Stimulated activated memory B cell treated with anti-CD40 and anti-IgM and Interleukin-4, amounts not matched to agents 10 μg/mL and 1 μg/mL and 100 μg/mL, for 72 hours (primary cell): Measurements from ENCODE around the gene NWD2.

Experiments used
- ATAC-seq: fragments of 150-1000 bp; cut with Tn5 transposase; 2 replicates; pipeline ENCODE4 v1.10.0; 2021
- H3K27ac Mint-ChIP-seq: one replicate; pipeline ENCODE4 v1.8.0; 2022; ENCODE audit warnings: mild to moderate bottlenecking, mixed read lengths
- H3K27me3 Mint-ChIP-seq: one replicate; pipeline ENCODE4 v1.8.0; 2022; ENCODE audit warnings: mixed read lengths
- H3K36me3 Mint-ChIP-seq: one replicate; pipeline ENCODE4 v1.8.0; 2022; ENCODE audit warnings: mixed read lengths
- H3K4me1 Mint-ChIP-seq: one replicate; pipeline ENCODE4 v1.8.0; 2022; ENCODE audit warnings: mixed read lengths
- H3K4me3 Mint-ChIP-seq: one replicate; pipeline ENCODE4 v1.8.0; 2022; ENCODE audit warnings: mild to moderate bottlenecking, moderate library complexity, mixed read lengths
- H3K9me3 Mint-ChIP-seq: one replicate; pipeline ENCODE4 v1.8.0; 2022; ENCODE audit warnings: mixed read lengths

Gene NWD2

GRCh38 chr4:37243722-37244582, 591 bp upstream of the NWD2 start:
- ATAC-seq = no peak
- Mint-ChIP-seq H3K4me3 (no peak overlapping the region), H3K9me3 (no peaks in the 10 kb centered on the region), H3K36me3 (no peaks in the 10 kb centered on the region), H3K4me1 (no peaks in the 10 kb centered on the region), H3K27ac (no peak overlapping the region), H3K27me3 (peaks cover 45% of the 10 kb centered on the region)

GRCh38 chr4:37245391-37245954, 930 bp downstream of the NWD2 start:
- H3K4me3 Mint-ChIP-seq = no peak overlapping the region
- no peak for ATAC-seq

GRCh38 chr4:37246891-37247290, 2.3 kb downstream of the NWD2 start:
- no peak for ATAC-seq
- Mint-ChIP-seq H3K27ac (no peak overlapping the region), H3K4me1 (no peaks in the 10 kb centered on the region), H3K9me3 (no peaks in the 10 kb centered on the region), H3K27me3 (peaks cover 50% of the 10 kb centered on the region), H3K36me3 (no peaks in the 10 kb centered on the region), H3K4me3 (no peak overlapping the region)

More at GRCh38 chr4:37245391-37245954, 930 bp downstream of the NWD2 start:
- Mint-ChIP-seq H3K9me3 (no peaks in the 10 kb centered on the region), H3K27ac (no peak overlapping the region), H3K4me1 (no peaks in the 10 kb centered on the region), H3K27me3 (peaks cover 45% of the 10 kb centered on the region), H3K36me3 (no peaks in the 10 kb centered on the region)

DNA sequence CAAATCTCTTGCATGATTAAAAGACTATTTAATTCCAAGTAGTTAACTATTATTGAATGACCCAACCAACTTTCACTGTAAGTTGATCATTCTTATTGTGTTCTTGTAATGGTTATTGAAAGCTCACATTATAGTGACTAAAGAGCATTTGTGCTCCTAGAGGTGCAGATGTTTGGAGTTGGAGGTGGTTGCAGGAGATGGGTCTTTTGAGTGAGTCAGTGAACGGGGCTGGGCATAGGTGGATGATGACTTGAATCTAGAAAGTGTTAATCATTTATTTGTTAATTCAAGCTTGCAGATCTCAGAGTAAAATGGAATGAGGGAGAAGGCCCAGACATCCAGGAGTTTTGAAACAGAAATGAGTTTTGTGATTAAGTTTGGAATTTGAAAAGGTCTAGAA, 13.7 kb downstream of the NWD2 start:
- Mint-ChIP-seq H3K4me3 (no peak overlapping the region), H3K27me3 (no peaks in the 10 kb centered on the region), H3K4me1 (no peaks in the 10 kb centered on the region), H3K36me3 (no peaks in the 10 kb centered on the region), H3K9me3 (no peaks in the 10 kb centered on the region), H3K27ac (no peak overlapping the region)
- no peak for ATAC-seq

DNA sequence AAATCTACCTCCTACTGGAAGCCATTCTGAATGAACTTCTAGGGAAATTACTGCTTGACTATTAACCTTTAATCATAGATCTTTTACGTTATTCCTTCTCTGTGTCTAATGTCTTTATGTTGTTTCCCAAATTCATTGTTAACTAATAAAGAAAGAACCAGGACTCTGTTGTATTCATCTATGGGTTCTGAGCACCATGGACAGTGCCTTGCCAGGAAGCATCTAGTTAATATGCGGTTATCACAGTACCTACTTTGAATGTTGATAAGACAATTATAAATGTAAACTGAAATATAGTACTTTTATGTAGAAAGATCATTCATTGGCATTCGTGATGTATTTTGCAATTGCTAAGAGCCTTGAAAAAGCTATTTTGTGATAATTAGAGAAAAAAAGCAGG, 23.8 kb downstream of the NWD2 start:
- Mint-ChIP-seq H3K4me3 (no peak overlapping the region), H3K36me3 (no peaks in the 10 kb centered on the region), H3K9me3 (no peaks in the 10 kb centered on the region), H3K4me1 (no peaks in the 10 kb centered on the region), H3K27me3 (no peaks in the 10 kb centered on the region), H3K27ac (no peak overlapping the region)
- no peak for ATAC-seq

- H3K27me3 Mint-ChIP-seq = no peaks in the 10 kb centered on the region
- H3K4me1 Mint-ChIP-seq = no peaks in the 10 kb centered on the region
- H3K4me3 Mint-ChIP-seq = no peak overlapping the region
- no peaks in the 10 kb centered on the region for H3K36me3 Mint-ChIP-seq
- H3K9me3 Mint-ChIP-seq = peaks cover 12% of the 10 kb centered on the region
- no peak for ATAC-seq
- H3K27ac Mint-ChIP-seq = no peak overlapping the region
Observed at GRCh38 chr4:37279121-37279520, 34.6 kb downstream of the NWD2 start.

DNA sequence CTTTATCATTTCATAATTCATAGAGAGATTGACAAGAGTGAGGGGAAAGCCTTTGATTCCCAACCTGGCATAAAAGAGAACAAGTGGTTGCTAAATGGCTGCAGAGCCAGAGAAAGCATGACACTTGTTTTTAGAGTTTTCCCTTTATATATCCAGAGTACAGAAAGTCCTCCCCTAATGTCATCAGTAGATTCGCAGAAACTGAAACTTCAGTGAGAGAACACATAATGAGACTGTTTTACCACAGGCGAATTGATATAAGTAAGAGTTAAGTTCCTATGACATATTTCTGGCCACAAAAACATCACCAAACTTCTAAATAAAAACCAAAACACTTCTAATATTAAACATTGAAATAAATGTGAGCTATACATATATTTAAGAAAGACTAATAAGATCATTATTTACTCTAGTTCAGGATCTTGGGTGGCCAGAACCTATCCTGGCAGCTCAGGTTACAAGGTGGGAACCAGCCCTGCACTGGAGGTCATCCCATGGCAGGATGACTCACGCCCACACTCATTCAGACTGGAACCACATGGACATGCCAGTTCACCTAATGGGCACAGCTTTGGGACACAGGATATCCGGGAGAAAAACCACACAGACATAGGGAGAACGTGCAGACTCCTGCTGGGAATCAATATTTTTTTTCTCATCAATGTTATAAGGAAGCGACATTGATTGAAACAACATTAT, 35.5 kb downstream of the NWD2 start:
- Mint-ChIP-seq H3K9me3 (peaks cover 12% of the 10 kb centered on the region), H3K36me3 (no peaks in the 10 kb centered on the region), H3K27ac (no peak overlapping the region), H3K4me1 (no peaks in the 10 kb centered on the region), H3K4me3 (no peak overlapping the region), H3K27me3 (no peaks in the 10 kb centered on the region)
- ATAC-seq = no peak

GRCh38 chr4:37299468-37299867, 54.9 kb downstream of the NWD2 start:
- ATAC-seq = no peak

DNA sequence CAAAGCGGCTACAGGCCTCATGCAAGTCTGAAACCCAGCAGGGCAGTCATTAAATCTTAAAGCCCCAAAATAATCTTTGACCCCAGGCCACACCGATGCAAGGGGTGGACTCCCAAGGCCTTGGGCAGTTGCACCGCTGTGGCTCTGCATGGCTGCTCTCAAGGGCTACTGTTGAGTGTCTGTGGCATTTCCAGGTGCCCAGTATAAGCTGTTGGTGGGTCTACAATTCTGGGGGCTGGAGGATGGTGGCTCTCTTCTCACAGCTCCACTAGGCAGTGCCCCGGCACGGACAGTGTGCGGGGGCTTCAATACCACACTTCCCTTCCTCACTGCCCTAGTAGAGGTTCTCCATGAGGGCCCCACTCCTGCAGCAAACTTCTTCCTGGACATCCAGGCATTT, 60.1 kb downstream of the NWD2 start:
- Mint-ChIP-seq H3K9me3 (peaks cover 17% of the 10 kb centered on the region), H3K4me3 (no peak overlapping the region), H3K27me3 (no peaks in the 10 kb centered on the region), H3K4me1 (no peaks in the 10 kb centered on the region), H3K27ac (no peak overlapping the region), H3K36me3 (no peaks in the 10 kb centered on the region)
- ATAC-seq = no peak

More at GRCh38 chr4:37299468-37299867, 54.9 kb downstream of the NWD2 start:
- Mint-ChIP-seq H3K27ac (no peak overlapping the region), H3K9me3 (peaks cover 5% of the 10 kb centered on the region), H3K36me3 (no peaks in the 10 kb centered on the region), H3K4me3 (no peak overlapping the region), H3K4me1 (no peaks in the 10 kb centered on the region), H3K27me3 (no peaks in the 10 kb centered on the region)

DNA sequence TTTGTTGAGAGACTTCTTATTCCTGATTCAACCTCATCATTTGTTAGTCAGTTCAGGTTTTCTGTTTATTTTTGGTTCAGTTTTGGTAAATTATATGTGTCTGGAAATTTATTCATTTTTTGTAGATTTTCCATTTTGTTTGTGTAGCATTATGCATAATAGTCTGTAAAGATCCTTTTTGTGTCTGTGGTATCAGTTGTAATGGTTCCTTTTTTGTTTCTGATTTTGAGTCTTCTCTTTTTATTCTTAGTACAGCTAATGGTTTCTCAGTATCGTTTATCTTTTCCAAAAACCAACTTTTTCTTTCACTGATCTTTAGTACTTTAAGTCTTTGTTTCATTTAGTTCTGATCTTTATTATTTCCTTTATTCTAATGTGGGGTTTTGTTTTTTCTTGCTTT, 61.4 kb downstream of the NWD2 start:
- Mint-ChIP-seq H3K4me3 (no peak overlapping the region), H3K27ac (no peak overlapping the region), H3K9me3 (peaks cover 20% of the 10 kb centered on the region), H3K4me1 (no peaks in the 10 kb centered on the region), H3K36me3 (no peaks in the 10 kb centered on the region), H3K27me3 (no peaks in the 10 kb centered on the region)
- ATAC-seq = no peak

- Mint-ChIP-seq H3K4me3 (no peak overlapping the region), H3K4me1 (no peaks in the 10 kb centered on the region), H3K27me3 (peaks cover 9% of the 10 kb centered on the region), H3K27ac (no peak overlapping the region), H3K9me3 (peaks cover 12% of the 10 kb centered on the region), H3K36me3 (no peaks in the 10 kb centered on the region)
- no peak for ATAC-seq
Observed at GRCh38 chr4:37317104-37317643, 72.6 kb downstream of the NWD2 start.

GRCh38 chr4:37320513-37321235, 76.1 kb downstream of the NWD2 start:
- no peak overlapping the region for H3K4me3 Mint-ChIP-seq
- ATAC-seq = no peak
- no peak overlapping the region for H3K27ac Mint-ChIP-seq
- H3K9me3 Mint-ChIP-seq = peaks cover 5% of the 10 kb centered on the region
- H3K36me3 Mint-ChIP-seq = no peaks in the 10 kb centered on the region
- no peaks in the 10 kb centered on the region for H3K4me1 Mint-ChIP-seq
- peaks cover 9% of the 10 kb centered on the region for H3K27me3 Mint-ChIP-seq

GRCh38 chr4:37322122-37322521, 77.6 kb downstream of the NWD2 start:
- Mint-ChIP-seq H3K4me3 (no peak overlapping the region), H3K36me3 (no peaks in the 10 kb centered on the region), H3K27me3 (peaks cover 9% of the 10 kb centered on the region), H3K9me3 (peaks cover 3% of the 10 kb centered on the region), H3K4me1 (no peaks in the 10 kb centered on the region), H3K27ac (no peak overlapping the region)
- no peak for ATAC-seq

GRCh38 chr4:37324546-37324945, 80.0 kb downstream of the NWD2 start:
- no peak overlapping the region for H3K4me3 Mint-ChIP-seq
- peaks cover 9% of the 10 kb centered on the region for H3K27me3 Mint-ChIP-seq
- H3K27ac Mint-ChIP-seq = no peak overlapping the region
- H3K9me3 Mint-ChIP-seq = peaks cover 2% of the 10 kb centered on the region
- no peaks in the 10 kb centered on the region for H3K4me1 Mint-ChIP-seq
- no peaks in the 10 kb centered on the region for H3K36me3 Mint-ChIP-seq
- no peak for ATAC-seq

GRCh38 chr4:37326852-37327251, 82.3 kb downstream of the NWD2 start:
- no peaks in the 10 kb centered on the region for H3K27me3 Mint-ChIP-seq
- peaks cover 2% of the 10 kb centered on the region for H3K9me3 Mint-ChIP-seq
- no peaks in the 10 kb centered on the region for H3K4me1 Mint-ChIP-seq
- H3K27ac Mint-ChIP-seq = no peak overlapping the region
- no peak overlapping the region for H3K4me3 Mint-ChIP-seq
- no peak for ATAC-seq
- H3K36me3 Mint-ChIP-seq = no peaks in the 10 kb centered on the region
